ENCODE data around the gene POLN. TPM values are rescaled to one million over a fixed set of nuclear protein-coding genes. Genes with fewer than 3 reads are reported as not detected.

Gene POLN
- total and polyA plus RNA-seq, 11 donors = 0.38 to 4.5 (median 1.9) TPM

GRCh38 chr4:2060611-2061185, 181.2 kb downstream of the POLN start:
- intact Hi-C loops (cut with DNase I) = no loop called here
- Histone ChIP-seq H3K27ac (no peak overlapping the region), H3K4me3 (peak overlapping the region in 2 of 12 donors; percentile 22 to 62), H3K9me3 (no peaks in the 10 kb centered on the region), H3K36me3 (no peaks in the 10 kb centered on the region), H3K27me3 (peaks cover 13 to 50% (median 31%) of the 10 kb centered on the region in 9 donors), H3K4me1 (peaks cover 0 to 19% (median 0%) of the 10 kb centered on the region in 12 donors)
- ATAC-seq (no peak), DNase-seq (peak in 2 of 5 donors; percentile 16 to 54)
- 16 to 43% (median 30%) methylated on average over 19 to 54 of the region's 54 CpGs for WGBS, 4 donors
- TF ChIP-seq CTCF (IDR thresholded peaks at IDR 0.05) (no peak), POLR2A (IDR thresholded peaks at IDR 0.05) (no peak)

- intact Hi-C loops (cut with DNase I) = no loop called here
- 0 to 10% (median 4%) methylated on average over 5 to 102 of the region's 102 CpGs for whole genome bisulfite sequencing, 4 donors
- TF ChIP-seq POLR2A (IDR thresholded peaks at IDR 0.05) = no peak
- no peak for TF ChIP-seq CTCF (IDR thresholded peaks at IDR 0.05)
- Histone ChIP-seq H3K27ac (no peak overlapping the region), H3K4me1 (peaks cover 0 to 19% (median 0%) of the 10 kb centered on the region in 12 donors), H3K27me3 (peaks cover 13 to 58% (median 33%) of the 10 kb centered on the region in 9 donors), H3K9me3 (no peaks in the 10 kb centered on the region), H3K4me3 (peak overlapping the region in 6 of 12 donors; percentile 2 to 62 (median 17)), H3K36me3 (no peaks in the 10 kb centered on the region)
- DNase-seq = peak in 3 of 5 donors; percentile 16 to 54 (median 21)
- no peak for ATAC-seq
Measured at GRCh38 chr4:2059726-2060602, 182.0 kb downstream of the POLN start.

DNA sequence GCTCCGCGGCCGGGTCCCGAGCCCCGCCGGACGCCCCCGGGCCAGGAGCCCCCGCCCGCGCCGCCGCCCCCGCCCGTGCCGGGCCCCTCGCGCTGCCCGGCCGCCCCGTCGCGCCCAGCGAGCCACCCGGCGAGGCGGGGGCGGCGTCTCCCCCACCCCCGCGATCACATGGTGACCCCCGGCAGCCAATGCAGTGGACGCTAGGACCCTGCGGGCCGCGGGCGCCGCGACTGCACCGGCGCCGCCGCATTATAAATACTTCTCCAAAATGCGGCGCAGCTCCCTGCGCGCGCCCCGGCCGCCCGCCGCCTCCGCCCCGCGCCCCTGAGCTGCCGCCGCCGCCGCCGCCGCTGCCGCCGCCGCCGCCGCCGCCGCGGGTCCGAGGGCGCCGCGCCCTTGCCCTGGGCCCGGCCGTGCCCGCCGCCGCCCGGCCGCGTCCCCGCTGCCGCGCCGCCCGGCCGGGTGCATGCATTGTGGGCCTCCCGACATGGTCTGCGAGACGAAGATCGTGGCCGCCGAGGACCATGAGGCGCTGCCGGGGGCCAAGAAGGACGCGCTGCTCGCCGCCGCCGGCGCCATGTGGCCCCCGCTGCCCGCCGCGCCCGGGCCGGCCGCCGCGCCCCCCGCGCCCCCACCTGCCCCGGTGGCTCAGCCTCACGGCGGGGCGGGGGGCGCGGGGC, 182.7 kb downstream of the POLN start, which contains the start of gene NAT8L:
Gene NAT8L (plus strand): TSS at position 282 of the 680 bp plus-strand sequence. CDS start 185 bp downstream, at position 467.
- no peaks in the 10 kb centered on the region for H3K36me3 ChIP-seq
- no peak within 1 kb of the TSS for H3K27ac ChIP-seq
- DNase-seq (peak in 3 of 5 donors; percentile 14 to 54 (median 31)), ATAC-seq (peak in 2 of 4 donors; percentile 27 to 41)
- H3K27me3 ChIP-seq = peaks cover 13 to 66% (median 33%) of the 10 kb centered on the region in 9 donors
- peaks cover 0 to 19% (median 0%) of the 10 kb centered on the region in 12 donors for H3K4me1 ChIP-seq
- no peaks in the 10 kb centered on the region for H3K9me3 ChIP-seq
- intact Hi-C loops (cut with DNase I) = no loop called here
- TF ChIP-seq CTCF (IDR thresholded peaks at IDR 0.05) = no peak
- TF ChIP-seq POLR2A (IDR thresholded peaks at IDR 0.05) = no peak
- peak within 1 kb of the TSS in 10 of 12 donors; percentile 18 to 62 (median 46) for H3K4me3 ChIP-seq
- 0 to 1% (median 1%) methylated on average over 1 to 119 of the region's 119 CpGs; no CpG with 5 or more reads in 1 of the 4 donors for WGBS, 4 donors
